Erythroblast (primary cell): ENCODE measurements around the gene ADGRF4.

ENCODE experiments used
- GATA1 ChIP-seq: IDR thresholded peaks from 2 replicates; pipeline ENCODE4 v1.6.1; 2011; ENCODE audit warnings: low read depth, mild to moderate bottlenecking, control low read depth, low read length, moderate library complexity
- POLR2A ChIP-seq: IDR thresholded peaks from 2 replicates; pipeline ENCODE4 v1.6.1; 2011; ENCODE audit warnings: mild to moderate bottlenecking, low read length

DNA sequence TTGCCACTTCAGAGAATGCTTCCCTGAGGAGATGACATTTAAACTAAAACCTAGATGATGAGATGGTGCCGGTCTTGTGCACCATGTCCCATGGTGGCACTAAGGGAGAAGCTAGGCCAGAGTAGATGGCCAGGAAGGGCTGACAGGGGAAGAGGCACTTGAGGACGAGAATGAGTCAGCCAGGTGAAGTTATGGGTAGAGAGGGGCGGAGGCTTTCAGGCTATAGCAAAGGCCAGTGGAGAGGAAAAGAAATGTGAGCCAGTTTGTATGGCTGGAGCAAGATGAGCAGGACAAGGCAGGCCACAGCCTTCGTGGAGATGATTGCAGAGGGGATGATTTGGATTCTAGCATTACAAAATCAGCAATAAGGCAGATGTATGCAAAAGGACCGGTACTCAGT, 44.7 kb upstream of the ADGRF4 start:
- no peak for TF ChIP-seq POLR2A
- no peak for TF ChIP-seq GATA1
